SK-N-SH (cell line): Measurements from ENCODE around the gene PKP1. TPM values are rescaled to one million over a fixed set of nuclear protein-coding genes. Genes with fewer than 3 reads are reported as not detected.

Experiments used
- CTCF ChIA-PET: fragments of 300-600, 350-600 bp; formaldehyde crosslinking; extraction: SDS; loops from one replicate; lab custom pipeline; 2021; lab: Yijun Ruan, JAX
- POLR2A ChIA-PET: fragments of 350-600 bp; sonication (Branson Sonifier 250); formaldehyde crosslinking; extraction: SDS; loops from one replicate; lab custom pipeline; 2020; ENCODE audit warnings: antibody characterized with exemption, inconsistent platforms; lab: Yijun Ruan, JAX
- DNase-seq: peaks from one replicate; pipeline ENCODE4 v3.0.0; 2012
- H2AFZ ChIP-seq: fragments of 200-600 bp; sonication (generic); 2 replicates; pipeline ENCODE4 v1.8.1; 2016; ENCODE audit warnings: antibody characterized with exemption, mild to moderate bottlenecking, low read depth
- H3F3A ChIP-seq: fragments of 200-600 bp; sonication (generic); replicated peaks from 2 replicates; pipeline ENCODE3; 2016; ENCODE audit warnings: antibody characterized with exemption, mild to moderate bottlenecking; ENCODE audit not compliant: insufficient read depth
- H3K27ac ChIP-seq, 2 experiments: fragments of 200-500 bp in 1 of 2; fragments of 200-600 bp in 1 of 2; sonication (Bioruptor generic) in 1 of 2; sonication (generic), shearing (Covaris generic) in 1 of 2; 2 replicates each; pipeline versions ENCODE4 v1.5.1 to v1.6.1; 2014 to 2016; ENCODE audit warnings: low read depth in 2 of 2, inconsistent platforms in 1 of 2, low read length in 1 of 2, mild to moderate bottlenecking in 1 of 2, mixed read lengths in 1 of 2
- H3K27me3 ChIP-seq: fragments of 200-600 bp; sonication (generic), shearing (Covaris generic); 2 replicates; pipeline ENCODE4 v1.6.1; 2016; ENCODE audit warnings: mixed run types; ENCODE audit not compliant: insufficient read depth
- H3K36me3 ChIP-seq, 2 experiments: fragments of 200-500 bp in 1 of 2; fragments of 200-600 bp in 1 of 2; sonication (Bioruptor generic) in 1 of 2; sonication (generic) in 1 of 2; replicated peaks in 1 of 2; 2 replicates each; pipeline versions ENCODE3 to v1.5.1; 2014 to 2016; ENCODE audit warnings: low read length in 1 of 2, mild to moderate bottlenecking in 1 of 2; ENCODE audit not compliant: insufficient read depth in 2 of 2, control insufficient read depth in 1 of 2
- H3K4me1 ChIP-seq, 2 experiments: fragments of 200-500 bp in 1 of 2; fragments of 200-600 bp in 1 of 2; sonication (Bioruptor generic) in 1 of 2; sonication (generic), shearing (Covaris generic) in 1 of 2; 2 replicates each; pipeline versions ENCODE4 v1.5.1 to v1.6.1; 2014 to 2016; ENCODE audit warnings: low read depth in 1 of 2, low read length in 1 of 2, mixed run types in 1 of 2; ENCODE audit not compliant: insufficient read depth in 2 of 2, control insufficient read depth in 1 of 2
- H3K4me2 ChIP-seq: fragments of 200-600 bp; sonication (generic), shearing (Covaris generic); 2 replicates; pipeline ENCODE4 v1.6.1; 2017; ENCODE audit warnings: mixed run types
- H3K4me3 ChIP-seq, 2 experiments: fragments of 200-500 bp in 1 of 2; fragments of 200-600 bp in 1 of 2; sonication (Bioruptor generic) in 1 of 2; sonication (generic), shearing (Covaris generic) in 1 of 2; 2 replicates each; pipeline versions ENCODE4 v1.5.1 to v1.8.1; 2014 to 2016; ENCODE audit warnings: low read depth in 2 of 2, inconsistent platforms in 1 of 2, low read length in 1 of 2, mild to moderate bottlenecking in 1 of 2, mixed read lengths in 1 of 2, moderate library complexity in 1 of 2
- H3K79me2 ChIP-seq: fragments of 200-600 bp; sonication (generic); 2 replicates; pipeline ENCODE4 v1.8.1; 2017; ENCODE audit warnings: mild to moderate bottlenecking; ENCODE audit not compliant: insufficient read depth
- H3K9ac ChIP-seq: fragments of 200-600 bp; sonication (generic); 2 replicates; pipeline ENCODE4 v1.6.1; 2017; ENCODE audit warnings: mixed run types
- H3K9me2 ChIP-seq: fragments of 200-600 bp; sonication (generic); 2 replicates; pipeline ENCODE4 v1.6.1; 2017; ENCODE audit warnings: mixed run types
- H3K9me3 ChIP-seq: fragments of 200-600 bp; sonication (generic); 2 replicates; pipeline ENCODE4 v1.6.1; 2017; ENCODE audit warnings: mixed run types, mild to moderate bottlenecking, moderate library complexity
- H4K20me1 ChIP-seq: fragments of 200-600 bp; sonication (generic); 2 replicates; pipeline ENCODE4 v1.6.1; 2017; ENCODE audit warnings: mild to moderate bottlenecking, mixed run types; ENCODE audit not compliant: insufficient read depth
- CHD2 ChIP-seq: fragments of 150-350 bp; IDR thresholded peaks from 2 replicates; pipeline ENCODE4 v1.6.1; 2018; ENCODE audit warnings: low read length; ENCODE audit not compliant: partially characterized antibody
- EP300 ChIP-seq, 2 experiments: IDR thresholded peaks; 2 replicates each; pipeline versions ENCODE4 v1.4.0 to v1.6.1; 2012; ENCODE audit warnings: borderline replicate concordance in 1 of 2, low read depth in 1 of 2, low read length in 1 of 2
- FOXJ3 ChIP-seq: sonication (generic); formaldehyde crosslinking; IDR thresholded peaks from 2 replicates; pipeline ENCODE4 v1.5.1; 2020; ENCODE audit warnings: mild to moderate bottlenecking, missing genetic modification reagents
- GABPA ChIP-seq: IDR thresholded peaks from 2 replicates; pipeline ENCODE4 v1.4.0; 2012; ENCODE audit warnings: low read depth, mild to moderate bottlenecking
- JUND ChIP-seq: IDR thresholded peaks from 2 replicates; pipeline ENCODE4 v1.4.0; 2012
- MAX ChIP-seq: IDR thresholded peaks from 2 replicates; pipeline ENCODE4 v1.4.0; 2012; ENCODE audit warnings: low read depth
- MXI1 ChIP-seq: IDR thresholded peaks from 2 replicates; pipeline ENCODE4 v1.6.1; 2012; ENCODE audit warnings: mild to moderate bottlenecking, low read depth, low read length, improper control_type of control experiment
- NFIC ChIP-seq: IDR thresholded peaks from 2 replicates; pipeline ENCODE4 v1.4.0; 2012; ENCODE audit warnings: borderline replicate concordance
- RAD21 ChIP-seq: IDR thresholded peaks from 2 replicates; pipeline ENCODE4 v1.6.1; 2012; ENCODE audit warnings: mild to moderate bottlenecking, low read length
- RCOR1 ChIP-seq: fragments of 150-350 bp; IDR thresholded peaks from 2 replicates; pipeline ENCODE4 v1.6.1; 2017; ENCODE audit warnings: antibody characterized with exemption, low read length
- RXRA ChIP-seq: IDR thresholded peaks from 2 replicates; pipeline ENCODE4 v1.4.0; 2012; ENCODE audit warnings: low read depth, mild to moderate bottlenecking, borderline replicate concordance
- SMC3 ChIP-seq: IDR thresholded peaks from 2 replicates; pipeline ENCODE4 v1.6.1; 2012; ENCODE audit warnings: low read depth, low read length, improper control_type of control experiment
- TAF1 ChIP-seq: IDR thresholded peaks from 2 replicates; pipeline ENCODE4 v1.6.1; 2012; ENCODE audit warnings: low read depth, mild to moderate bottlenecking, low read length, moderate library complexity, borderline replicate concordance
- TCF12 ChIP-seq: IDR thresholded peaks from 2 replicates; pipeline ENCODE4 v1.4.0; 2012
- TEAD4 ChIP-seq: IDR thresholded peaks from 2 replicates; pipeline ENCODE4 v1.4.0; 2012; ENCODE audit warnings: mild to moderate bottlenecking, borderline replicate concordance; ENCODE audit not compliant: insufficient read depth
- YY1 ChIP-seq: IDR thresholded peaks from 2 replicates; pipeline ENCODE4 v1.4.0; 2012; ENCODE audit warnings: low read depth, mild to moderate bottlenecking
- WGBS: methylation state at CpG from one replicate; pipeline ENCODE4 v1.1.6; 2017; ENCODE audit warnings: low lambda C conversion rate; 5-methylcytosine and 5-hydroxymethylcytosine counted together
- polyA plus RNA-seq, 3 experiments: library from polyadenylated mRNA; depleted of rRNA; stranded (reverse); fragments of >200 nt; gene quantifications; 2 replicates each; pipeline ENCODE4 v1.2.3, GENCODE V29; 2012
- TF ChIP-seq, protein P1 (sequence below): IDR thresholded peaks from 2 replicates; pipeline ENCODE4; 2012
- TF ChIP-seq, protein P2 (sequence below): IDR thresholded peaks from 2 replicates; pipeline ENCODE4 v1.4.0; 2012; ENCODE audit warnings: low read depth, borderline replicate concordance

The PKP1 gene
- polyA plus RNA-seq, 1 of the 3 experiments (the other 2 are of a cell fraction) = not detected

DNA sequence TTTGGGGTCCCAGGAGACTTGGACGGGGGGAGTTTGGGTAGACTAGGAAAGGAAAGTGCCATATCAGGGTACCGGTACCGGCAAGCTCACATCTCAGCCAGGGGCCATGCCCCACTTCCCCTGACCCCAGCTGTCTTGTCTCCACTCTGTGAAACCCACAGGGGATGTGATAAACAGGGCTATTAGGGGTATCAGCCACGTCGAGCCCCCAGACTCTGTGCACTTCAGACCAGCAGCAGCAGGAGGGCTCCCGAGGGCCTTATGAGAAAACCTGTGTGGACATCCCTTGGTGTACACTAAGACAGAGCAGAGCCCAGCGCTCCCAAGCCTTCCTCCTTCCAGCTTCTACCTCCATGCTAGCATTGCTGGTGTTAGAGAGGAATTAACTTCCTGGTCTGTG, 47.9 kb downstream of the PKP1 start:
- TF ChIP-seq TAF1 = no peak
- TF ChIP-seq, protein P1, sequence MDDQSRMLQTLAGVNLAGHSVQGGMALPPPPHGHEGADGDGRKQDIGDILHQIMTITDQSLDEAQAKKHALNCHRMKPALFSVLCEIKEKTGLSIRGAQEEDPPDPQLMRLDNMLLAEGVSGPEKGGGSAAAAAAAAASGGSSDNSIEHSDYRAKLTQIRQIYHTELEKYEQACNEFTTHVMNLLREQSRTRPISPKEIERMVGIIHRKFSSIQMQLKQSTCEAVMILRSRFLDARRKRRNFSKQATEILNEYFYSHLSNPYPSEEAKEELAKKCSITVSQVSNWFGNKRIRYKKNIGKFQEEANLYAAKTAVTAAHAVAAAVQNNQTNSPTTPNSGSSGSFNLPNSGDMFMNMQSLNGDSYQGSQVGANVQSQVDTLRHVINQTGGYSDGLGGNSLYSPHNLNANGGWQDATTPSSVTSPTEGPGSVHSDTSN = no peak
- no peak for TF ChIP-seq RCOR1
- no peak for TF ChIP-seq SMC3
- TF ChIP-seq MAX = no peak
- no peak for TF ChIP-seq TEAD4
- no peak for TF ChIP-seq NFIC
- TF ChIP-seq GABPA = no peak
- no peak for TF ChIP-seq RXRA
- TF ChIP-seq, protein P2, sequence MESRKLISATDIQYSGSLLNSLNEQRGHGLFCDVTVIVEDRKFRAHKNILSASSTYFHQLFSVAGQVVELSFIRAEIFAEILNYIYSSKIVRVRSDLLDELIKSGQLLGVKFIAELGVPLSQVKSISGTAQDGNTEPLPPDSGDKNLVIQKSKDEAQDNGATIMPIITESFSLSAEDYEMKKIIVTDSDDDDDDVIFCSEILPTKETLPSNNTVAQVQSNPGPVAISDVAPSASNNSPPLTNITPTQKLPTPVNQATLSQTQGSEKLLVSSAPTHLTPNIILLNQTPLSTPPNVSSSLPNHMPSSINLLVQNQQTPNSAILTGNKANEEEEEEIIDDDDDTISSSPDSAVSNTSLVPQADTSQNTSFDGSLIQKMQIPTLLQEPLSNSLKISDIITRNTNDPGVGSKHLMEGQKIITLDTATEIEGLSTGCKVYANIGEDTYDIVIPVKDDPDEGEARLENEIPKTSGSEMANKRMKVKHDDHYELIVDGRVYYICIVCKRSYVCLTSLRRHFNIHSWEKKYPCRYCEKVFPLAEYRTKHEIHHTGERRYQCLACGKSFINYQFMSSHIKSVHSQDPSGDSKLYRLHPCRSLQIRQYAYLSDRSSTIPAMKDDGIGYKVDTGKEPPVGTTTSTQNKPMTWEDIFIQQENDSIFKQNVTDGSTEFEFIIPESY = no peak
- TF ChIP-seq RAD21 = no peak
- no peak for TF ChIP-seq TCF12
- no peak for TF ChIP-seq MXI1
- TF ChIP-seq YY1 = no peak
- no peak for TF ChIP-seq JUND
- no peak for TF ChIP-seq FOXJ3
- TF ChIP-seq CHD2 = no peak
- no peak for TF ChIP-seq EP300 (IDR thresholded peaks at IDR 0.05; ENCODE audit: borderline replicate concordance in 1 of 2, low read depth in 1 of 2, low read length in 1 of 2)
- POLR2A ChIA-PET = no interaction called here

More for the DNA sequence above, 47.9 kb downstream of the PKP1 start:
- Histone ChIP-seq H3K9me2 (no peaks in the 10 kb centered on the region), H3K9ac (no peak overlapping the region), H3K36me3 (no peaks in the 10 kb centered on the region), H3K27me3 (no peaks in the 10 kb centered on the region), H3K4me2 (no peak overlapping the region), H3K9me3 (no peaks in the 10 kb centered on the region), H3K27ac (no peak overlapping the region), H3F3A (no peaks in the 10 kb centered on the region), H3K79me2 (no peaks in the 10 kb centered on the region), H3K4me1 (peaks cover 0 to 9% of the 10 kb centered on the region in 2 experiments; a peak in 2 of 4 replicates), H2AFZ (no peak overlapping the region), H3K4me3 (no peak overlapping the region), H4K20me1 (no peaks in the 10 kb centered on the region)
- 60% methylated on average over 7 of the region's 7 CpGs for WGBS
- no peak for DNase-seq
- CTCF ChIA-PET = interaction anchor here (2.2 to 2.5 kb wide), 2 partner anchors 30 to 77 kb away, joined by 7 to 8 read pairs; no protein-coding TSS in a partner anchor
